Measurements from ENCODE around the gene UVRAG. TPM values are rescaled to one million over a fixed set of nuclear protein-coding genes. Genes with fewer than 3 reads are reported as not detected.

UVRAG gene
- total RNA-seq, 1 donor from 2014 or later: 18.6 TPM

- Mint-ChIP-seq H3K4me3 (no peak overlapping the region), H3K36me3 (ENCODE audit: low read depth) (peaks cover 20% of the 10 kb centered on the region), H3K27me3 (ENCODE audit: insufficient read depth) (peaks cover 15% of the 10 kb centered on the region), H3K27ac (no peak overlapping the region), H3K9me3 (no peaks in the 10 kb centered on the region), H3K4me1 (ENCODE audit: low read depth) (peaks cover 31% of the 10 kb centered on the region)
- no peak for DNase-seq (ENCODE audit: low spot score)
- intact Hi-C loops (cut with micrococcal nuclease): no loop called here
Observed at GRCh38 chr11:75910426-75911145, 95.6 kb downstream of the UVRAG start.

GRCh38 chr11:75911459-75911858 is 96.4 kb downstream of the UVRAG start:
- intact Hi-C loops (cut with micrococcal nuclease): no loop called here
- no peak for DNase-seq (ENCODE audit: low spot score)
- H3K27ac Mint-ChIP-seq: no peak overlapping the region
- no peaks in the 10 kb centered on the region for H3K9me3 Mint-ChIP-seq
- peaks cover 20% of the 10 kb centered on the region for H3K36me3 Mint-ChIP-seq (ENCODE audit: low read depth)
- peaks cover 13% of the 10 kb centered on the region for H3K27me3 Mint-ChIP-seq (ENCODE audit: insufficient read depth)
- H3K4me1 Mint-ChIP-seq (ENCODE audit: low read depth): peaks cover 31% of the 10 kb centered on the region
- no peak overlapping the region for H3K4me3 Mint-ChIP-seq

- Mint-ChIP-seq H3K4me1 (ENCODE audit: low read depth) (peaks cover 11% of the 10 kb centered on the region), H3K27me3 (ENCODE audit: insufficient read depth) (peaks cover 10% of the 10 kb centered on the region), H3K4me3 (no peak overlapping the region), H3K36me3 (ENCODE audit: low read depth) (peaks cover 19% of the 10 kb centered on the region), H3K9me3 (no peaks in the 10 kb centered on the region), H3K27ac (no peak overlapping the region)
- intact Hi-C loops (cut with micrococcal nuclease): no loop called here
- no peak for DNase-seq (ENCODE audit: low spot score)
Observed at GRCh38 chr11:75913984-75914383, 99.0 kb downstream of the UVRAG start.

- Mint-ChIP-seq H3K36me3 (ENCODE audit: low read depth) (peaks cover 17% of the 10 kb centered on the region), H3K4me3 (no peak overlapping the region), H3K27ac (no peak overlapping the region), H3K4me1 (ENCODE audit: low read depth) (peaks cover 13% of the 10 kb centered on the region), H3K9me3 (no peaks in the 10 kb centered on the region), H3K27me3 (ENCODE audit: insufficient read depth) (no peaks in the 10 kb centered on the region)
- no peak for DNase-seq (ENCODE audit: low spot score)
- intact Hi-C loops (cut with micrococcal nuclease): no loop called here
Observed at GRCh38 chr11:75916882-75917281, 101.9 kb downstream of the UVRAG start.

- no peak for DNase-seq (ENCODE audit: low spot score)
- Mint-ChIP-seq H3K27me3 (ENCODE audit: insufficient read depth) (no peaks in the 10 kb centered on the region), H3K9me3 (no peaks in the 10 kb centered on the region), H3K27ac (no peak overlapping the region), H3K4me1 (ENCODE audit: low read depth) (peaks cover 14% of the 10 kb centered on the region), H3K36me3 (ENCODE audit: low read depth) (peaks cover 7% of the 10 kb centered on the region), H3K4me3 (no peak overlapping the region)
- intact Hi-C loops (cut with micrococcal nuclease): no loop called here
Observed at GRCh38 chr11:75918331-75918730, 103.3 kb downstream of the UVRAG start.

GRCh38 chr11:75919525-75919924 is 104.5 kb downstream of the UVRAG start:
- H3K27me3 Mint-ChIP-seq (ENCODE audit: insufficient read depth): no peaks in the 10 kb centered on the region
- H3K27ac Mint-ChIP-seq: no peak overlapping the region
- no peak overlapping the region for H3K4me3 Mint-ChIP-seq
- peaks cover 14% of the 10 kb centered on the region for H3K4me1 Mint-ChIP-seq (ENCODE audit: low read depth)
- H3K36me3 Mint-ChIP-seq (ENCODE audit: low read depth): peaks cover 4% of the 10 kb centered on the region
- no peaks in the 10 kb centered on the region for H3K9me3 Mint-ChIP-seq
- intact Hi-C loops (cut with micrococcal nuclease): no loop called here
- no peak for DNase-seq (ENCODE audit: low spot score)

GRCh38 chr11:75920848-75921247 is 105.8 kb downstream of the UVRAG start:
- no peaks in the 10 kb centered on the region for H3K9me3 Mint-ChIP-seq
- DNase-seq (ENCODE audit: low spot score): no peak
- no peak overlapping the region for H3K4me3 Mint-ChIP-seq
- H3K4me1 Mint-ChIP-seq (ENCODE audit: low read depth): peaks cover 14% of the 10 kb centered on the region
- H3K36me3 Mint-ChIP-seq (ENCODE audit: low read depth): peaks cover 4% of the 10 kb centered on the region
- intact Hi-C loops (cut with micrococcal nuclease): no loop called here
- H3K27ac Mint-ChIP-seq: no peak overlapping the region
- no peaks in the 10 kb centered on the region for H3K27me3 Mint-ChIP-seq (ENCODE audit: insufficient read depth)

- no peaks in the 10 kb centered on the region for H3K9me3 Mint-ChIP-seq
- no peaks in the 10 kb centered on the region for H3K27me3 Mint-ChIP-seq (ENCODE audit: insufficient read depth)
- DNase-seq (ENCODE audit: low spot score): no peak
- no peak overlapping the region for H3K4me3 Mint-ChIP-seq
- intact Hi-C loops (cut with micrococcal nuclease): no loop called here
- peaks cover 14% of the 10 kb centered on the region for H3K4me1 Mint-ChIP-seq (ENCODE audit: low read depth)
- peak overlapping the region; percentile 36 for H3K27ac Mint-ChIP-seq
- H3K36me3 Mint-ChIP-seq (ENCODE audit: low read depth): peaks cover 4% of the 10 kb centered on the region
Observed at GRCh38 chr11:75921808-75922207, 106.8 kb downstream of the UVRAG start.

GRCh38 chr11:75924966-75925784 is 110.2 kb downstream of the UVRAG start:
- H3K27ac Mint-ChIP-seq: no peak overlapping the region
- H3K9me3 Mint-ChIP-seq: no peaks in the 10 kb centered on the region
- H3K4me1 Mint-ChIP-seq (ENCODE audit: low read depth): peaks cover 5% of the 10 kb centered on the region
- no peak overlapping the region for H3K4me3 Mint-ChIP-seq
- DNase-seq (ENCODE audit: low spot score): no peak
- H3K36me3 Mint-ChIP-seq (ENCODE audit: low read depth): no peaks in the 10 kb centered on the region
- intact Hi-C loops (cut with micrococcal nuclease): no loop called here
- H3K27me3 Mint-ChIP-seq (ENCODE audit: insufficient read depth): no peaks in the 10 kb centered on the region

- Mint-ChIP-seq H3K9me3 (no peaks in the 10 kb centered on the region), H3K27ac (no peak overlapping the region), H3K4me1 (ENCODE audit: low read depth) (peaks cover 5% of the 10 kb centered on the region), H3K4me3 (no peak overlapping the region), H3K27me3 (ENCODE audit: insufficient read depth) (no peaks in the 10 kb centered on the region), H3K36me3 (ENCODE audit: low read depth) (no peaks in the 10 kb centered on the region)
- intact Hi-C loops (cut with micrococcal nuclease): no loop called here
- DNase-seq (ENCODE audit: low spot score): no peak
Observed at GRCh38 chr11:75925785-75926164, 110.8 kb downstream of the UVRAG start.

- H3K36me3 Mint-ChIP-seq (ENCODE audit: low read depth): peaks cover 2% of the 10 kb centered on the region
- no peaks in the 10 kb centered on the region for H3K9me3 Mint-ChIP-seq
- H3K4me3 Mint-ChIP-seq: no peak overlapping the region
- no peak for DNase-seq (ENCODE audit: low spot score)
- H3K27me3 Mint-ChIP-seq (ENCODE audit: insufficient read depth): no peaks in the 10 kb centered on the region
- H3K27ac Mint-ChIP-seq: no peak overlapping the region
- H3K4me1 Mint-ChIP-seq (ENCODE audit: low read depth): no peaks in the 10 kb centered on the region
- intact Hi-C loops (cut with micrococcal nuclease): no loop called here
Observed at GRCh38 chr11:75929706-75930105, 114.7 kb downstream of the UVRAG start.

GRCh38 chr11:75930534-75930933 is 115.5 kb downstream of the UVRAG start:
- Mint-ChIP-seq H3K36me3 (ENCODE audit: low read depth) (peaks cover 2% of the 10 kb centered on the region), H3K4me1 (ENCODE audit: low read depth) (no peaks in the 10 kb centered on the region), H3K27ac (no peak overlapping the region), H3K4me3 (no peak overlapping the region), H3K27me3 (ENCODE audit: insufficient read depth) (no peaks in the 10 kb centered on the region), H3K9me3 (no peaks in the 10 kb centered on the region)
- intact Hi-C loops (cut with micrococcal nuclease): no loop called here
- DNase-seq (ENCODE audit: low spot score): no peak

- intact Hi-C loops (cut with micrococcal nuclease): no loop called here
- Mint-ChIP-seq H3K27ac (no peak overlapping the region), H3K36me3 (ENCODE audit: low read depth) (peaks cover 2% of the 10 kb centered on the region)
Observed at GRCh38 chr11:75931124-75931523, 116.1 kb downstream of the UVRAG start.

More at GRCh38 chr11:75931124-75931523, 116.1 kb downstream of the UVRAG start:
- no peaks in the 10 kb centered on the region for H3K9me3 Mint-ChIP-seq
- no peaks in the 10 kb centered on the region for H3K27me3 Mint-ChIP-seq (ENCODE audit: insufficient read depth)
- no peak for DNase-seq (ENCODE audit: low spot score)
- H3K4me1 Mint-ChIP-seq (ENCODE audit: low read depth): no peaks in the 10 kb centered on the region
- no peak overlapping the region for H3K4me3 Mint-ChIP-seq
